WERI-Rb-1 (cell line): Measurements from ENCODE around the gene FHIT.

Experiments
- DNase-seq: peaks from one replicate; pipeline ENCODE4 v3.0.0-alpha.2; 2020
- H3K27ac ChIP-seq: fragments of 250-450 bp; sonication (Bioruptor Pico); 2 replicates; pipeline ENCODE4 v1.5.1; 2020; ENCODE audit warnings: mild to moderate bottlenecking, moderate library complexity
- H3K27me3 ChIP-seq: fragments of 250-450 bp; sonication (Bioruptor Pico); 2 replicates; pipeline ENCODE4 v1.5.1; 2021; ENCODE audit warnings: mild to moderate bottlenecking, low read depth, moderate library complexity; ENCODE audit not compliant: insufficient read depth, severe bottlenecking
- H3K36me3 ChIP-seq: fragments of 250-450 bp; sonication (Bioruptor Pico); 2 replicates; pipeline ENCODE4 v1.5.1; 2020; ENCODE audit warnings: mild to moderate bottlenecking, moderate library complexity
- H3K4me3 ChIP-seq: 2 replicates; pipeline ENCODE4 v1.5.1; 2011; ENCODE audit warnings: low read depth, mild to moderate bottlenecking, control low read depth, low read length
- H3K9me3 ChIP-seq: fragments of 250-450 bp; sonication (Bioruptor Pico); 2 replicates; pipeline ENCODE4 v1.5.1; 2021; ENCODE audit warnings: mild to moderate bottlenecking, moderate library complexity; ENCODE audit not compliant: severe bottlenecking
- TF ChIP-seq, protein P1 (sequence below): IDR thresholded peaks from 2 replicates; pipeline ENCODE4 v1.5.1; 2011; ENCODE audit warnings: low read depth, mild to moderate bottlenecking, control low read depth, inconsistent platforms, low read length

The FHIT gene

DNA sequence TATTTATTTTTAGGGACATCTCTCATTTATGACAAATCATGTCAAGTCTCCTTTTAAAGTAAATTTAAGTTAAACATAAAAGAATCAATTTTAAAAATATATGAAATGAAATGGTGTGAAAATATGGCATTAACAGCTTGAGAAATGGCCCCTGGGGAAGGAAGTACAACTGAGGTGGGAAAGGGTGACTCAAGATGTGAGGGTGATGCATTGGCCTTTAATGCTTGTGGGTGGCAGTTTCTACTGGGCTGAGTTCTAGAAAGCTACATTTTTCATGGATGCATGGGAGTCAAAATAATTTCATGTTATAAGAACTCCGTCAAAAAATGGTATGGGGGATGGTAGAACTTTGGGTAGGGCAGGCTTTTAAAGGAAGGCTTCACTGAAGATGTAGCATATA lies 1492.6 kb downstream of the FHIT start:
- no peaks in the 10 kb centered on the region for H3K36me3 ChIP-seq
- H3K4me3 ChIP-seq, result no peak overlapping the region
- no peak for DNase-seq
- H3K27me3 ChIP-seq, result no peaks in the 10 kb centered on the region
- H3K27ac ChIP-seq, result no peak overlapping the region
- TF ChIP-seq, protein P1, sequence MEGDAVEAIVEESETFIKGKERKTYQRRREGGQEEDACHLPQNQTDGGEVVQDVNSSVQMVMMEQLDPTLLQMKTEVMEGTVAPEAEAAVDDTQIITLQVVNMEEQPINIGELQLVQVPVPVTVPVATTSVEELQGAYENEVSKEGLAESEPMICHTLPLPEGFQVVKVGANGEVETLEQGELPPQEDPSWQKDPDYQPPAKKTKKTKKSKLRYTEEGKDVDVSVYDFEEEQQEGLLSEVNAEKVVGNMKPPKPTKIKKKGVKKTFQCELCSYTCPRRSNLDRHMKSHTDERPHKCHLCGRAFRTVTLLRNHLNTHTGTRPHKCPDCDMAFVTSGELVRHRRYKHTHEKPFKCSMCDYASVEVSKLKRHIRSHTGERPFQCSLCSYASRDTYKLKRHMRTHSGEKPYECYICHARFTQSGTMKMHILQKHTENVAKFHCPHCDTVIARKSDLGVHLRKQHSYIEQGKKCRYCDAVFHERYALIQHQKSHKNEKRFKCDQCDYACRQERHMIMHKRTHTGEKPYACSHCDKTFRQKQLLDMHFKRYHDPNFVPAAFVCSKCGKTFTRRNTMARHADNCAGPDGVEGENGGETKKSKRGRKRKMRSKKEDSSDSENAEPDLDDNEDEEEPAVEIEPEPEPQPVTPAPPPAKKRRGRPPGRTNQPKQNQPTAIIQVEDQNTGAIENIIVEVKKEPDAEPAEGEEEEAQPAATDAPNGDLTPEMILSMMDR, result no peak
- H3K9me3 ChIP-seq, result no peaks in the 10 kb centered on the region

DNA sequence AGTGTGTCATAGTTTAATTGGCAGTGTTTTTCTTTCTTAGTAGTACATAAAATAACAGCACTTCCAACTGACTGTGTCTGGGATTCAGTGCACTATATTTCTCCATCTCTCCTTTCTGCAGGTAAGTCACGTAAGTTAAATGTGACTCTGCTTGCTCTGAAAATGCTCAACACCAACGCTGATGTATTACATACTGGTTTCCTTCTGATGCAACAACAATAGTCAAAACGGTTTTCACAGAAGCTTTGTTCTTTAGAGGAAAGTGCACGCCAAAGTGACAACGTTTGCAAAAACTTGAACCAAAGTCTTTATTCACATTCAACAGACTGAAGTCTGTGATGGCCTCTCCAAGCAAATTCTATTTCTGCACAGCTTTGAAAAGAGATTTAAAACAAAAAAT lies 1494.3 kb downstream of the FHIT start:
- no peak for DNase-seq
- Histone ChIP-seq H3K36me3 (no peaks in the 10 kb centered on the region), H3K9me3 (no peaks in the 10 kb centered on the region), H3K4me3 (no peak overlapping the region), H3K27me3 (no peaks in the 10 kb centered on the region), H3K27ac (no peak overlapping the region)
- TF ChIP-seq, protein P1, result no peak

DNA sequence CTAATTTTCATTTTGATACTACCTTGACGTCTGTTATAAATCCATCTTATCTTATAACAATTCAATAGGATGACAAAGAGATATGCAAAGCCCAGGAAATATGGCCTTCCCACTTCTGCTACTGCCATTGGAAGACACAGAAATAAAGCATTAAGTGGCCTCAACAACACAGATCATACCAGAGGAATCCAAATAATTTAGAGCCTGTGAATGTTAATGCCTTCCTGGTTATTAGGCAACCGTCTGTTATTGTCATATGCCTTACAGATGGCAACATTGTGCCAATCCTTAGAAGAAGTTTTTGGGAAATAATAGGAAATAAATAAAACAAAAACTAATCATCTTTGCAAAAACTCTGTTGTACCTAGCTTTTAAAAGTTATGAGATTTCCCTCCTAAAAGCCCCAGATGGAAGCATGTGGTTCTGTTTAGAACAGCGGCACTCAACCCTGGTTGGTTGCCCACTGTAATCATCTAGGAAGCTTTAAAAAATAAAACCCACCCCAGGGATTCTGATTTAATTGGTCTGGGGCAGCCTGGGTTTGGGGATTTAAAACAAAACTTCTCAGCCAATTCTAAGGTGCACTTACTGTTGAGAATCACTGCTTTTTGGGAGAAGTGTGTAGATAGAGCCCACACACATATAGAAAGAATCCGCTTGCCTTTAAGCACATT lies 1496.7 kb downstream of the FHIT start:
- TF ChIP-seq, protein P1, result no peak
- DNase-seq, result no peak
- Histone ChIP-seq H3K27ac (no peak overlapping the region), H3K4me3 (no peak overlapping the region), H3K36me3 (no peaks in the 10 kb centered on the region), H3K9me3 (no peaks in the 10 kb centered on the region), H3K27me3 (no peaks in the 10 kb centered on the region)

DNA sequence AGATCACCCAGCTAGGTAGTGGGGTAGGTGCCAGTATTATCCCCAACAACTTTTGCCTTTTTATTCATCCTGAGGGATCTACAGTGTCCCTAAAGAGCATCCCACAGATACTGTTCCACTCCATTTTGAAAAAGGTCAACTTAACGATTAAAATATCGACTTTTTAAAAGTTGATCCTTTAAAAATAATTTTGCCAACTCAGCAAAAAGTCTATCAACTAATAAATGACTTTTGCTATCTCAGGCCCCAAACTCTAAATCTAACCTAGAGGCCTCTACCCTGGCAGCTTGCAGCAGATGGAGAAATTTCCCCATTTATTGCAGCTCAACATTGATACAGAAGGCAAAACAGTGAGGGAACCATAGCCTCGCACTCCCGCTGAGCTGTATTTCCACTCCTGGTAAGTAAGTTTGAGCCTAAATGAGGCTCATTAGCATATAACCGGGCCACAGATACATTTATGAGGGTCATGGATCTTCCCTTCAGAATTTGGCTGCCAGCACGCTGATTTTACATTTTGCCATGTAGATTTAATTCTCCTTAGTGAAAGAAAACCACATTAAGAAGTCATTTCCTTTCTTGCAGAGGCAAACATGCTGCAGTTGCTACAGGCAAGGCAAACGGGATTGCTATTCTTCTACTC lies 1497.3 kb downstream of the FHIT start:
- H3K36me3 ChIP-seq, result no peaks in the 10 kb centered on the region
- TF ChIP-seq, protein P1, result no peak
- no peaks in the 10 kb centered on the region for H3K9me3 ChIP-seq
- H3K27me3 ChIP-seq, result no peaks in the 10 kb centered on the region
- no peak overlapping the region for H3K4me3 ChIP-seq
- no peak for DNase-seq
- no peak overlapping the region for H3K27ac ChIP-seq

DNA sequence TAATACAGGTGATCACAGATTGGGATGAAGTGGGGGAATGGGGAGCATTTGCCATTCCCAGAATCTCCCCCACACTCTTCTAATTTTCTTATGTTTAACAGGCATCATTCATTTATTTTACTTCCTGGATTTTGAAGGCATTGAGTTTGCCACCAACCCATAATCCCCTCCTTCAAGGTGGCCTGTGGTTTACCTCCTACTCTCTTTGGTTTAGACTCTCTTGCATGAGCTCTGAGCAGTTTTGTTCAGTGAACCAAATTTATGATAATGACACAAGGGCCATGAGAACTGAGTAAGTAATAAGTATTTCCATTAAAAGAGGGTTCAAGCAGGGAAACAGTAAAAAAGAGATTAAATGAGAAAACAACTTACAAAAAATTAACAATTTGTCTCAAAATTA lies 1498.3 kb downstream of the FHIT start:
- Histone ChIP-seq H3K36me3 (no peaks in the 10 kb centered on the region), H3K27me3 (no peaks in the 10 kb centered on the region), H3K27ac (no peak overlapping the region), H3K4me3 (no peak overlapping the region), H3K9me3 (no peaks in the 10 kb centered on the region)
- TF ChIP-seq, protein P1, result no peak
- DNase-seq, result no peak
